Liver (tissue), 9 donors: ENCODE results near the gene E2F8. TPM values are rescaled to one million over a fixed set of nuclear protein-coding genes. Genes with fewer than 3 reads are reported as not detected.

Source experiments
- DNase-seq: peaks from one replicate; pipeline ENCODE4 v3.0.0-alpha.2; 2017; ENCODE audit warnings: low spot score
- H3K27ac ChIP-seq, 2 donors: one replicate each; pipeline ENCODE4 v1.7.0; 2013; ENCODE audit warnings: inconsistent platforms in 2 of 2, low read length in 2 of 2, control low read depth in 1 of 2, low read depth in 1 of 2, mild to moderate bottlenecking in 1 of 2
- H3K27me3 ChIP-seq, 4 donors: one replicate each; pipeline versions ENCODE4 v1.6.1 to v1.7.0; 2013; ENCODE audit warnings: low read length in 3 of 4, inconsistent platforms in 1 of 4, mild to moderate bottlenecking in 1 of 4, moderate library complexity in 1 of 4; ENCODE audit not compliant: control insufficient read depth in 4 of 4, insufficient read depth in 4 of 4
- H3K36me3 ChIP-seq, 4 donors: one replicate each; pipeline versions ENCODE4 v1.6.1 to v1.7.0; 2013; ENCODE audit warnings: low read length in 3 of 4, mild to moderate bottlenecking in 3 of 4, low read depth in 1 of 4, moderate library complexity in 1 of 4; ENCODE audit not compliant: control insufficient read depth in 4 of 4, insufficient read depth in 3 of 4
- H3K4me1 ChIP-seq, 4 donors: one replicate each; pipeline versions ENCODE4 v1.6.1 to v1.7.0; 2013; ENCODE audit warnings: low read length in 3 of 4, mild to moderate bottlenecking in 3 of 4, moderate library complexity in 1 of 4; ENCODE audit not compliant: control insufficient read depth in 4 of 4, insufficient read depth in 4 of 4
- H3K4me3 ChIP-seq, 3 donors: one replicate each; pipeline versions ENCODE4 v1.6.1 to v1.7.0; 2013; ENCODE audit warnings: low read length in 3 of 3, control low read depth in 1 of 3, low read depth in 1 of 3, mild to moderate bottlenecking in 1 of 3
- H3K9ac ChIP-seq, 2 donors: one replicate each; pipeline ENCODE4 v1.7.0; 2013; ENCODE audit warnings: low read length in 2 of 2, mild to moderate bottlenecking in 2 of 2, moderate library complexity in 2 of 2, control low read depth in 1 of 2, low read depth in 1 of 2
- H3K9me3 ChIP-seq, 4 donors: one replicate each; pipeline versions ENCODE4 v1.6.1 to v1.7.0; 2013; ENCODE audit warnings: low read length in 3 of 4; ENCODE audit not compliant: control insufficient read depth in 4 of 4
- EGR1 ChIP-seq, 2 donors: IDR thresholded peaks; 2 replicates each; pipeline ENCODE4 v1.6.1; 2016 to 2018; ENCODE audit warnings: antibody characterized with exemption in 2 of 2, low read depth in 2 of 2
- FOXA1 ChIP-seq: IDR thresholded peaks from 2 replicates; pipeline ENCODE4 v1.6.1; 2016; ENCODE audit warnings: antibody characterized with exemption
- FOXA2 ChIP-seq: IDR thresholded peaks from 2 replicates; pipeline ENCODE4 v1.6.1; 2016; ENCODE audit warnings: antibody characterized with exemption
- GABPA ChIP-seq, 2 donors: IDR thresholded peaks in 1 of 2; conservative IDR thresholded peaks in 1 of 2; 2 replicates each; pipeline ENCODE4 v1.6.1; 2016; ENCODE audit warnings: antibody characterized with exemption in 2 of 2, mild to moderate bottlenecking in 1 of 2, moderate library complexity in 1 of 2
- HNF4A ChIP-seq, 2 donors: conservative IDR thresholded peaks; 2 replicates each; pipeline ENCODE4 v1.6.1; 2016; ENCODE audit warnings: antibody characterized with exemption in 2 of 2, mild to moderate bottlenecking in 2 of 2
- HNF4G ChIP-seq: IDR thresholded peaks from 2 replicates; pipeline ENCODE4 v1.6.1; 2016; ENCODE audit warnings: antibody characterized with exemption
- JUND ChIP-seq, 2 donors: IDR thresholded peaks; 2 replicates each; pipeline ENCODE4 v1.6.1; 2016; ENCODE audit warnings: antibody characterized with exemption in 2 of 2
- NR2F2 ChIP-seq: IDR thresholded peaks from 2 replicates; pipeline ENCODE4 v1.6.1; 2016; ENCODE audit warnings: antibody characterized with exemption
- RAD21 ChIP-seq, 2 donors: IDR thresholded peaks; 2 replicates each; pipeline ENCODE4 v1.6.1; 2016; ENCODE audit warnings: antibody characterized with exemption in 2 of 2, mild to moderate bottlenecking in 2 of 2
- RXRA ChIP-seq, 2 donors: IDR thresholded peaks; 2 replicates each; pipeline ENCODE4 v1.6.1; 2017 to 2018; ENCODE audit warnings: antibody characterized with exemption in 2 of 2, mild to moderate bottlenecking in 1 of 2
- SP1 ChIP-seq: IDR thresholded peaks from 2 replicates; pipeline ENCODE4 v1.6.1; 2018; ENCODE audit warnings: antibody characterized with exemption, mild to moderate bottlenecking
- TAF1 ChIP-seq: conservative IDR thresholded peaks from 2 replicates; pipeline ENCODE4 v1.6.1; 2016; ENCODE audit warnings: antibody characterized with exemption, mild to moderate bottlenecking
- YY1 ChIP-seq: IDR thresholded peaks from 2 replicates; pipeline ENCODE4 v1.6.1; 2016; ENCODE audit warnings: antibody characterized with exemption, mild to moderate bottlenecking
- WGBS: extraction: QIAGEN DNeasy Blood & Tissue Kit; methylation state at CpG from one replicate; pipeline ENCODE4 v1.1.7; 2013; 5-methylcytosine and 5-hydroxymethylcytosine counted together
- polyA plus RNA-seq, 2 donors: library from polyadenylated mRNA; stranded (reverse) in 1 of 2; unstranded in 1 of 2; fragments of 200-250 nt in 1 of 2; fragments of >200 nt in 1 of 2; fragmentation: Nextera tagmentation in 1 of 2; extraction: Ambion mirVana in 1 of 2; gene quantifications; one replicate each; pipeline versions ENCODE4 v1.2.1 to v1.2.3, GENCODE V29; 2013 to 2015
- total RNA-seq, 2 donors: library from RNA; depleted of rRNA; stranded (reverse); fragments of >200 nt; gene quantifications; one replicate each; pipeline ENCODE4 v1.2.3, GENCODE V29; 2014
- TF ChIP-seq, protein P1 (sequence below): IDR thresholded peaks from 2 replicates; pipeline ENCODE4 v1.6.1; 2016; ENCODE audit warnings: antibody characterized with exemption
- TF ChIP-seq, protein P2 (sequence below): IDR thresholded peaks from 2 replicates; pipeline ENCODE4 v1.6.1; 2016; ENCODE audit warnings: antibody characterized with exemption
- TF ChIP-seq, protein P3 (sequence below): IDR thresholded peaks from 2 replicates; pipeline ENCODE4 v1.6.1; 2016; ENCODE audit warnings: antibody characterized with exemption
- TF ChIP-seq, protein P4 (sequence below): fragments of 150-350 bp; IDR thresholded peaks from 2 replicates; pipeline ENCODE4 v1.5.1; 2017; ENCODE audit warnings: improper control_type of control experiment, low read depth, low read length; ENCODE audit not compliant: missing input control
- TF ChIP-seq, protein P5 (sequence below): IDR thresholded peaks from 2 replicates; pipeline ENCODE4 v1.6.1; 2016; ENCODE audit warnings: antibody characterized with exemption, mild to moderate bottlenecking
- donor health status: healthy.
- donor health status: healthy.
- donor health status: healthy.
- donor health status: healthy.
- donor health status: healthy.

The E2F8 gene
- total and polyA plus RNA-seq, 4 donors, result 0.14 to 9.6 (median 0.66) TPM; not detected in 1

DNA sequence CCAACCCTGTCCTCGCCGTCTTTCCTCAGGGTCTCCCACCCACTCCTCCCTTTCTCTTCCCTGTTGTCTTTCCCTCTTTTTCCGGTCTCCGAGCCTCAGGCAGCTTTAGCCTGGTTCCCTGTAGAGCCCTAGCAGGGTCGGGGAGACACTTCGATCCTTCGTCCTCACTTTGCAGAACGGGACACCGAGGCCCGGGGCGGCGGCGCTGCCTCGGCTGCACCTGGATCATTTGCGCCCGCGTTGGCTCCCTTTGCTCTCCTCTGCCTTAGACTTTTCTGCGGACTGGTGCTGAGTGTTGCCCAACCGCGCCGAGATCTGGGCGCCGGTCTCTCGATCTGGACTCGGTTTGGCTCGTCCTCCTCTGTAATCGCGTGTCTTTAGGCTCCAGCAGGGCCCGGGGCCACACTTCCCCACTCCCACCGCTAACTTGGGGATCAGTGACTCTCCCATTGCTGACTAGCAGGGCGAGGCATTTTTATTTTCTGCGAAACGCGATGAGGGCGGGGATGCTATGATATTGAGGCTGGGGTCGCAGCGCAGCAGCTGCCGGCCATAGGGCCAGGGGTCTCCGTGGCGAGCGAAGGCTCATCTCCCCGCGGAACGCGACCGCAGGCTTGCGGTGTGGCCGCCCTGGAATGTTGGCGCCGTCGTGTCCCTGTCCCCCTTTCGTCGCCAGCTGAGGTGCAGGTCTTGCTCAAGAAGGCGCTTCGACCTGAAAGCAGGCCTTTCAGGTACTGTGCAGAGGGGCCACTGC is 1.6 kb upstream of the E2F8 start (continued):
- TF ChIP-seq, protein P1, sequence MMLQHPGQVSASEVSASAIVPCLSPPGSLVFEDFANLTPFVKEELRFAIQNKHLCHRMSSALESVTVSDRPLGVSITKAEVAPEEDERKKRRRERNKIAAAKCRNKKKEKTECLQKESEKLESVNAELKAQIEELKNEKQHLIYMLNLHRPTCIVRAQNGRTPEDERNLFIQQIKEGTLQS, result no peak
- TF ChIP-seq, protein P2, sequence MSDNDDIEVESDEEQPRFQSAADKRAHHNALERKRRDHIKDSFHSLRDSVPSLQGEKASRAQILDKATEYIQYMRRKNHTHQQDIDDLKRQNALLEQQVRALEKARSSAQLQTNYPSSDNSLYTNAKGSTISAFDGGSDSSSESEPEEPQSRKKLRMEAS, result no peak

DNA sequence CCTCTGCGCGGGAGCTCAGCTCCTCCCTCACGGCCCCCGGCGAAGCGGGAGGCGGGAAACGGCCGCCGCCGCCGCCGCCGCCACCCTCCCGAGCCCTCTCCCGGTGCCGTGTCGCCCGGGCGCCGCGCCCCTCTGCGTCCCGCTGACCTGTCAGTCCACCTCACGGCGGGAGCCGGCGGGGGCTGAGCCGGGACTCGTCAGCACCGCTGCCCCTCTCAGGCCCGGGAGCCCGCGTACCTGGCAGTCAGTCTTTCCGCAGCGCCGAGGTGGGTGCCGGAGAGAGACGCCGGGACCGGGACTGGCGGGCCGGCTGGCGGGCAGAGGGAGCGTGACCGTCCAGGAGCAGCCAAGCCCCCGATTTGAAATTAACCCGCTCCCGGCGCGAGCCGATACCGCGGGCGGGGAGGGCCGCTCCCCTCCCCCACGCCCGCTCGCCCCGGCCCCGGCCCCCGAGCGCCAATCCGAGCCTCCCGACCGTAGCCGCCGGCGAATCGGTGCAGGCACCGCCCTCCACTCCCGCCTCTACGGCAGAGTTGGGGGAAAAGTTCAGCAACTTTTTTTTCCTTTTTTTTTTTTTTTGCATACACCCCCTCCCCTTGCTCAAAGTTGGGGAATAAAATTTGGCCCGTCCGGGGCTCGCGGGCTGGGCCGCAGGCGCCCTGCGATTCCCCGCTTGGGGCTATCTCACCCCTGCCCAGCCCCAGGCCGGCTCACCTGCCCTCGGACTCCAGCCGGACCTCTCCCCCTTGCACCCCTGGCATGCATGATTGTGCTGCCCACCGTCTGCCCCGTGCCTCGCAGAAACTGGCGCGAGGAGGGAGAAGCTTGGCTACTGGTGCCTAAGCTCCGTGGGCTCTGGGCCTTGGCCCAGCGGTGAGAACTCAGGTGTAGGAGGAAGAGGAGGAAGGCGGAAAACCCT is 774 bp upstream of the E2F8 start:
- TF ChIP-seq, protein P3, sequence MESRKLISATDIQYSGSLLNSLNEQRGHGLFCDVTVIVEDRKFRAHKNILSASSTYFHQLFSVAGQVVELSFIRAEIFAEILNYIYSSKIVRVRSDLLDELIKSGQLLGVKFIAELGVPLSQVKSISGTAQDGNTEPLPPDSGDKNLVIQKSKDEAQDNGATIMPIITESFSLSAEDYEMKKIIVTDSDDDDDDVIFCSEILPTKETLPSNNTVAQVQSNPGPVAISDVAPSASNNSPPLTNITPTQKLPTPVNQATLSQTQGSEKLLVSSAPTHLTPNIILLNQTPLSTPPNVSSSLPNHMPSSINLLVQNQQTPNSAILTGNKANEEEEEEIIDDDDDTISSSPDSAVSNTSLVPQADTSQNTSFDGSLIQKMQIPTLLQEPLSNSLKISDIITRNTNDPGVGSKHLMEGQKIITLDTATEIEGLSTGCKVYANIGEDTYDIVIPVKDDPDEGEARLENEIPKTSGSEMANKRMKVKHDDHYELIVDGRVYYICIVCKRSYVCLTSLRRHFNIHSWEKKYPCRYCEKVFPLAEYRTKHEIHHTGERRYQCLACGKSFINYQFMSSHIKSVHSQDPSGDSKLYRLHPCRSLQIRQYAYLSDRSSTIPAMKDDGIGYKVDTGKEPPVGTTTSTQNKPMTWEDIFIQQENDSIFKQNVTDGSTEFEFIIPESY, result no peak
- no peak for TF ChIP-seq FOXA1
- TF ChIP-seq, protein P4, sequence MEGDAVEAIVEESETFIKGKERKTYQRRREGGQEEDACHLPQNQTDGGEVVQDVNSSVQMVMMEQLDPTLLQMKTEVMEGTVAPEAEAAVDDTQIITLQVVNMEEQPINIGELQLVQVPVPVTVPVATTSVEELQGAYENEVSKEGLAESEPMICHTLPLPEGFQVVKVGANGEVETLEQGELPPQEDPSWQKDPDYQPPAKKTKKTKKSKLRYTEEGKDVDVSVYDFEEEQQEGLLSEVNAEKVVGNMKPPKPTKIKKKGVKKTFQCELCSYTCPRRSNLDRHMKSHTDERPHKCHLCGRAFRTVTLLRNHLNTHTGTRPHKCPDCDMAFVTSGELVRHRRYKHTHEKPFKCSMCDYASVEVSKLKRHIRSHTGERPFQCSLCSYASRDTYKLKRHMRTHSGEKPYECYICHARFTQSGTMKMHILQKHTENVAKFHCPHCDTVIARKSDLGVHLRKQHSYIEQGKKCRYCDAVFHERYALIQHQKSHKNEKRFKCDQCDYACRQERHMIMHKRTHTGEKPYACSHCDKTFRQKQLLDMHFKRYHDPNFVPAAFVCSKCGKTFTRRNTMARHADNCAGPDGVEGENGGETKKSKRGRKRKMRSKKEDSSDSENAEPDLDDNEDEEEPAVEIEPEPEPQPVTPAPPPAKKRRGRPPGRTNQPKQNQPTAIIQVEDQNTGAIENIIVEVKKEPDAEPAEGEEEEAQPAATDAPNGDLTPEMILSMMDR, result no peak
- TF ChIP-seq RAD21 (IDR thresholded peaks at IDR 0.05), result no peak
- no peak for TF ChIP-seq TAF1
- TF ChIP-seq JUND (IDR thresholded peaks at IDR 0.05), result no peak
- TF ChIP-seq, protein P5, sequence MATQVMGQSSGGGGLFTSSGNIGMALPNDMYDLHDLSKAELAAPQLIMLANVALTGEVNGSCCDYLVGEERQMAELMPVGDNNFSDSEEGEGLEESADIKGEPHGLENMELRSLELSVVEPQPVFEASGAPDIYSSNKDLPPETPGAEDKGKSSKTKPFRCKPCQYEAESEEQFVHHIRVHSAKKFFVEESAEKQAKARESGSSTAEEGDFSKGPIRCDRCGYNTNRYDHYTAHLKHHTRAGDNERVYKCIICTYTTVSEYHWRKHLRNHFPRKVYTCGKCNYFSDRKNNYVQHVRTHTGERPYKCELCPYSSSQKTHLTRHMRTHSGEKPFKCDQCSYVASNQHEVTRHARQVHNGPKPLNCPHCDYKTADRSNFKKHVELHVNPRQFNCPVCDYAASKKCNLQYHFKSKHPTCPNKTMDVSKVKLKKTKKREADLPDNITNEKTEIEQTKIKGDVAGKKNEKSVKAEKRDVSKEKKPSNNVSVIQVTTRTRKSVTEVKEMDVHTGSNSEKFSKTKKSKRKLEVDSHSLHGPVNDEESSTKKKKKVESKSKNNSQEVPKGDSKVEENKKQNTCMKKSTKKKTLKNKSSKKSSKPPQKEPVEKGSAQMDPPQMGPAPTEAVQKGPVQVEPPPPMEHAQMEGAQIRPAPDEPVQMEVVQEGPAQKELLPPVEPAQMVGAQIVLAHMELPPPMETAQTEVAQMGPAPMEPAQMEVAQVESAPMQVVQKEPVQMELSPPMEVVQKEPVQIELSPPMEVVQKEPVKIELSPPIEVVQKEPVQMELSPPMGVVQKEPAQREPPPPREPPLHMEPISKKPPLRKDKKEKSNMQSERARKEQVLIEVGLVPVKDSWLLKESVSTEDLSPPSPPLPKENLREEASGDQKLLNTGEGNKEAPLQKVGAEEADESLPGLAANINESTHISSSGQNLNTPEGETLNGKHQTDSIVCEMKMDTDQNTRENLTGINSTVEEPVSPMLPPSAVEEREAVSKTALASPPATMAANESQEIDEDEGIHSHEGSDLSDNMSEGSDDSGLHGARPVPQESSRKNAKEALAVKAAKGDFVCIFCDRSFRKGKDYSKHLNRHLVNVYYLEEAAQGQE, result no peak
- TF ChIP-seq YY1, result no peak
- no peak for TF ChIP-seq SP1
- TF ChIP-seq NR2F2, result no peak
- TF ChIP-seq, protein P1, result no peak
- no peak for TF ChIP-seq GABPA (IDR thresholded peaks at IDR 0.05 in 1 of 2, conservative IDR thresholded peaks at IDR 0.05 in 1 of 2)
- no peak for TF ChIP-seq RXRA (IDR thresholded peaks at IDR 0.05)
- no peak for TF ChIP-seq HNF4G
- no peak for TF ChIP-seq HNF4A (conservative IDR thresholded peaks at IDR 0.05)
- TF ChIP-seq, protein P2, result no peak
- TF ChIP-seq FOXA2, result no peak
- TF ChIP-seq EGR1 (IDR thresholded peaks at IDR 0.05; ENCODE audit: low read depth in 2 of 2), result no peak
- no peak overlapping the region for H3K27ac ChIP-seq
- no peaks in the 10 kb centered on the region for H3K9me3 ChIP-seq
- H3K9ac ChIP-seq, result no peak overlapping the region
- peak overlapping the region; percentile 39 to 84 (median 51) for H3K4me3 ChIP-seq
- 1% methylated on average over 92 of the region's 92 CpGs for WGBS
- H3K36me3 ChIP-seq, result no peaks in the 10 kb centered on the region
- peaks cover 6 to 22% (median 19%) of the 10 kb centered on the region in 4 donors for H3K4me1 ChIP-seq
- peaks cover 0 to 3% (median 2%) of the 10 kb centered on the region in 4 donors for H3K27me3 ChIP-seq
- peak; percentile 67 for DNase-seq
